Endodermal cell (in vitro differentiated cells): ENCODE data around the gene ABLIM2. TPM values are rescaled to one million over a fixed set of nuclear protein-coding genes. Genes with fewer than 3 reads are reported as not detected.

Experiments used
- DNase-seq: peaks from one replicate; pipeline ENCODE4 v3.0.0-alpha.2; 2017
- H3K27ac ChIP-seq: 2 replicates; pipeline ENCODE4 v1.5.1; 2013; ENCODE audit warnings: mild to moderate bottlenecking, low read depth, low read length, moderate library complexity
- H3K27me3 ChIP-seq: 2 replicates; pipeline ENCODE4 v1.6.1; 2013; ENCODE audit warnings: mild to moderate bottlenecking, low read length, moderate library complexity; ENCODE audit not compliant: insufficient read depth, control insufficient read depth, poor library complexity, severe bottlenecking
- H3K36me3 ChIP-seq: 2 replicates; pipeline ENCODE4 v1.7.0; 2013; ENCODE audit warnings: mild to moderate bottlenecking, low read length, moderate library complexity; ENCODE audit not compliant: control insufficient read depth, insufficient read depth
- H3K4me1 ChIP-seq: one replicate; pipeline ENCODE4 v1.7.0; 2013; ENCODE audit warnings: low read length; ENCODE audit not compliant: control insufficient read depth, insufficient read depth
- H3K4me3 ChIP-seq: 2 replicates; pipeline ENCODE4 v1.5.1; 2013; ENCODE audit warnings: mild to moderate bottlenecking, low read length, moderate library complexity
- H3K9ac ChIP-seq: 2 replicates; pipeline ENCODE4 v1.6.1; 2013; ENCODE audit warnings: mild to moderate bottlenecking, low read length, moderate library complexity; ENCODE audit not compliant: poor library complexity, severe bottlenecking; ENCODE audit errors: extremely low read depth
- H3K9me3 ChIP-seq: 2 replicates; pipeline ENCODE4 v1.6.1; 2013; ENCODE audit warnings: mild to moderate bottlenecking, low read length, moderate library complexity; ENCODE audit not compliant: control insufficient read depth
- H3K27ac Mint-ChIP-seq: 2 replicates; pipeline ENCODE4 v1.8.0; 2020; ENCODE audit warnings: mixed read lengths
- H3K27me3 Mint-ChIP-seq: 2 replicates; pipeline ENCODE4 v1.8.0; 2021; ENCODE audit warnings: mild to moderate bottlenecking, mixed read lengths; ENCODE audit not compliant: insufficient read depth
- H3K36me3 Mint-ChIP-seq: 2 replicates; pipeline ENCODE4 v1.8.0; 2020; ENCODE audit warnings: low read depth, mixed read lengths
- H3K4me1 Mint-ChIP-seq: 2 replicates; pipeline ENCODE4 v1.8.0; 2020; ENCODE audit warnings: mixed read lengths
- H3K4me3 Mint-ChIP-seq: 2 replicates; pipeline ENCODE4 v1.8.0; 2020; ENCODE audit warnings: mild to moderate bottlenecking, moderate library complexity, mixed read lengths
- H3K9me3 Mint-ChIP-seq: 2 replicates; pipeline ENCODE4 v1.8.0; 2020; ENCODE audit warnings: mild to moderate bottlenecking, mixed read lengths
- WGBS, 2 experiments: methylation state at CpG; one replicate each; pipeline versions ENCODE4 v1.1.5 to v1.1.7; 2013; ENCODE audit warnings: missing lambda C conversion rate in 2 of 2, mixed read lengths in 1 of 2; ENCODE audit not compliant: insufficient coverage in 1 of 2, insufficient read length in 1 of 2; 5-methylcytosine and 5-hydroxymethylcytosine counted together
- total RNA-seq, 2 donors: library from RNA; stranded (reverse); fragmentation: NEBNext Ultra II Directional in 1 of 2; extraction: Animal tissue kit (Norgen Biotek cat#: 25700) in 1 of 2; gene quantifications; 2 replicates in 1 of 2; 3 replicates in 1 of 2; pipeline ENCODE4 v1.2.1, GENCODE V29; 2021
- TF ChIP-seq, protein P1 (sequence below): fragments of 200-600 bp; sonication (generic); conservative IDR thresholded peaks from 2 replicates; pipeline ENCODE4 v1.5.0; 2021; ENCODE audit warnings: antibody characterized with exemption, mild to moderate bottlenecking

The ABLIM2 gene
- total RNA-seq, 2 donors from 2014 or later, result 0.35 to 1.6 TPM

DNA sequence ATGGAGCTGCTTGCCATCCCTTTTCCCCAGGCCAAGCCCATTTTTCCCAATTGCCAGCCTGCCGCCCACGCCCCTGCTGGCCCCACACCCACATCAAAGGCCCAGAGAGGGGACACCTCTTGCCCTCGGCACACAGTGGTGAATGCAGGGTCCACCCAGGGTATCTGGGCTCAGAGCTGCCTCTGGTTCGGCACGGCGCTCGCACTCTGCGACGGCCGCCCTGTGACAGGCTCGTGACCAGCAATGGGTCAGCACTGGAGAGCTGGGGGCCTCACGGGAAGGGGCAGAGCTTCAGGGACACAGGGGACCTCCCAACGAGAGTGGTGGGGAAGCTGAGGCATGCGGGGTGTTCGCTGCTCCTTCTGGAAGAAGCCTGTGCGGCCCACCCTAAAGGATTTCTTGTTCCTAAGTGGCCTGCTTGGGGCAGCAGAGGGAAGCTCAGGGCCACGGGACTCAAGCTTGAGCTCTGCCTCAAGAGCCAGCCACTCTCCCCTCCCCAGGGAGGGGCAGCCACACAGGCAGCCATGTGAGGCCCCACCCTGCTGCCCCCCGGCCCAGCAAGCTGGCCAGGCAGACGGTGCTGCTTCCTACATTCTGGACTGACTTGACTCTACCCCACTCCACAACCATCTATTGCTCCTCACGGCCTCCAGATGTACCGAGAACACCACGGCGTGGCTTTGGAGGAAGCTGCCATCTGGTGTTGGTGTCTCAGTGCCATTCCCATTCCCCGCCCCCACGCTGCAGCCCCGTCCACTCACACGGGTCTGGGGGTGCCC is 73.7 kb downstream of the ABLIM2 start:
- Histone ChIP-seq H3K9ac (no peak overlapping the region), H3K9me3 (no peaks in the 10 kb centered on the region), H3K27me3 (no peaks in the 10 kb centered on the region), H3K27ac (no peak overlapping the region), H3K4me1 (no peaks in the 10 kb centered on the region), H3K36me3 (no peaks in the 10 kb centered on the region), H3K4me3 (no peak overlapping the region)
- no peak for DNase-seq
- peaks cover 10% of the 10 kb centered on the region for H3K4me1 Mint-ChIP-seq
- no peaks in the 10 kb centered on the region for H3K36me3 Mint-ChIP-seq
- H3K4me3 Mint-ChIP-seq, result no peak overlapping the region
- H3K9me3 Mint-ChIP-seq, result no peaks in the 10 kb centered on the region
- WGBS, 2 experiments, result 91 to 94% methylated on average over 22 to 27 of the region's 27 CpGs
- TF ChIP-seq, protein P1, sequence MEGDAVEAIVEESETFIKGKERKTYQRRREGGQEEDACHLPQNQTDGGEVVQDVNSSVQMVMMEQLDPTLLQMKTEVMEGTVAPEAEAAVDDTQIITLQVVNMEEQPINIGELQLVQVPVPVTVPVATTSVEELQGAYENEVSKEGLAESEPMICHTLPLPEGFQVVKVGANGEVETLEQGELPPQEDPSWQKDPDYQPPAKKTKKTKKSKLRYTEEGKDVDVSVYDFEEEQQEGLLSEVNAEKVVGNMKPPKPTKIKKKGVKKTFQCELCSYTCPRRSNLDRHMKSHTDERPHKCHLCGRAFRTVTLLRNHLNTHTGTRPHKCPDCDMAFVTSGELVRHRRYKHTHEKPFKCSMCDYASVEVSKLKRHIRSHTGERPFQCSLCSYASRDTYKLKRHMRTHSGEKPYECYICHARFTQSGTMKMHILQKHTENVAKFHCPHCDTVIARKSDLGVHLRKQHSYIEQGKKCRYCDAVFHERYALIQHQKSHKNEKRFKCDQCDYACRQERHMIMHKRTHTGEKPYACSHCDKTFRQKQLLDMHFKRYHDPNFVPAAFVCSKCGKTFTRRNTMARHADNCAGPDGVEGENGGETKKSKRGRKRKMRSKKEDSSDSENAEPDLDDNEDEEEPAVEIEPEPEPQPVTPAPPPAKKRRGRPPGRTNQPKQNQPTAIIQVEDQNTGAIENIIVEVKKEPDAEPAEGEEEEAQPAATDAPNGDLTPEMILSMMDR, result no peak
- no peaks in the 10 kb centered on the region for H3K27me3 Mint-ChIP-seq
- H3K27ac Mint-ChIP-seq, result no peak overlapping the region

GRCh38 chr4:8084031-8084660 is 74.5 kb downstream of the ABLIM2 start:
- no peaks in the 10 kb centered on the region for H3K36me3 Mint-ChIP-seq
- H3K27ac ChIP-seq, result no peak overlapping the region
- H3K9me3 Mint-ChIP-seq, result no peaks in the 10 kb centered on the region
- no peaks in the 10 kb centered on the region for H3K27me3 Mint-ChIP-seq
- TF ChIP-seq, protein P1, result no peak
- no peak for DNase-seq
- peaks cover 11% of the 10 kb centered on the region for H3K4me1 Mint-ChIP-seq
- 89 to 90% methylated on average over 12 to 17 of the region's 17 CpGs for WGBS, 2 experiments
- no peaks in the 10 kb centered on the region for H3K36me3 ChIP-seq
- H3K4me1 ChIP-seq, result no peaks in the 10 kb centered on the region
- H3K4me3 ChIP-seq, result no peak overlapping the region
- H3K9ac ChIP-seq, result no peak overlapping the region
- H3K9me3 ChIP-seq, result no peaks in the 10 kb centered on the region
- no peak overlapping the region for H3K27ac Mint-ChIP-seq
- no peaks in the 10 kb centered on the region for H3K27me3 ChIP-seq
- H3K4me3 Mint-ChIP-seq, result no peak overlapping the region

GRCh38 chr4:8083086-8083825 is 75.4 kb downstream of the ABLIM2 start:
- Mint-ChIP-seq H3K27me3 (no peaks in the 10 kb centered on the region), H3K36me3 (no peaks in the 10 kb centered on the region), H3K4me1 (peaks cover 14% of the 10 kb centered on the region)

More at GRCh38 chr4:8083086-8083825, 75.4 kb downstream of the ABLIM2 start:
- Histone ChIP-seq H3K27ac (no peak overlapping the region), H3K4me3 (no peak overlapping the region), H3K9ac (no peak overlapping the region), H3K27me3 (no peaks in the 10 kb centered on the region), H3K36me3 (no peaks in the 10 kb centered on the region), H3K9me3 (no peaks in the 10 kb centered on the region), H3K4me1 (no peaks in the 10 kb centered on the region)
- no peaks in the 10 kb centered on the region for H3K9me3 Mint-ChIP-seq
- no peak for DNase-seq
- 91 to 93% methylated on average over 13 to 21 of the region's 21 CpGs for WGBS, 2 experiments
- H3K27ac Mint-ChIP-seq, result no peak overlapping the region
- no peak overlapping the region for H3K4me3 Mint-ChIP-seq
- TF ChIP-seq, protein P1, result no peak
